ENCODE measurements around the gene SSBP4.
A peak's percentile ranks its signal among the peaks of the same experiment; 100 is the strongest.

Gene SSBP4

GRCh38 chr19:18434411-18435175 is 15.4 kb downstream of the SSBP4 start:
- no peak for DNase-seq

- DNase-seq, result no peak
These were observed 16.1 kb downstream of the SSBP4 start for GRCh38 chr19:18435178-18435841.

- no peak for DNase-seq
These were observed 16.9 kb downstream of the SSBP4 start for GRCh38 chr19:18435842-18436670.

GRCh38 chr19:18436671-18437490 is 17.7 kb downstream of the SSBP4 start:
- DNase-seq, result no peak

- DNase-seq, result no peak
These were observed 18.5 kb downstream of the SSBP4 start, which contains the start of gene ISYNA1 for GRCh38 chr19:18437491-18438330. ISYNA1 (minus strand) TSS chr19:18438133; CDS start chr19:18437979, 154 bp downstream.

- DNase-seq, result no peak
These were observed 19.3 kb downstream of the SSBP4 start for GRCh38 chr19:18438331-18439024.

GRCh38 chr19:18439025-18439909 is 20.1 kb downstream of the SSBP4 start:
- no peak for DNase-seq

- DNase-seq, result no peak
These were observed 20.7 kb downstream of the SSBP4 start for GRCh38 chr19:18439910-18440237.

GRCh38 chr19:18440415-18440877 is 21.2 kb downstream of the SSBP4 start:
- DNase-seq, result peak; percentile 18

GRCh38 chr19:18440936-18441803 is 22.0 kb downstream of the SSBP4 start:
- no peak for DNase-seq

- no peak for DNase-seq
These were observed 22.9 kb downstream of the SSBP4 start for GRCh38 chr19:18441804-18442788.

- DNase-seq, result no peak
These were observed 23.7 kb downstream of the SSBP4 start for GRCh38 chr19:18442941-18443340.

GRCh38 chr19:18443406-18443805 is 24.2 kb downstream of the SSBP4 start:
- DNase-seq, result no peak

GRCh38 chr19:18443831-18444230 is 24.6 kb downstream of the SSBP4 start:
- DNase-seq, result no peak

GRCh38 chr19:18444513-18444912 is 25.3 kb downstream of the SSBP4 start:
- DNase-seq, result no peak

GRCh38 chr19:18445262-18445948 is 26.2 kb downstream of the SSBP4 start:
- DNase-seq, result no peak
